HFF-Myc (cell line): ENCODE data around the gene PHLPP1.

ENCODE experiments used
- DNase-seq: peaks from one replicate; pipeline ENCODE4 v3.0.0-alpha.2; 2011; ENCODE audit warnings: low read depth; ENCODE audit errors: extremely low read depth
- H3K4me3 ChIP-seq: replicated peaks from 2 replicates; pipeline ENCODE4 v1.5.1; 2011; ENCODE audit warnings: low read depth, mild to moderate bottlenecking, control low read depth, low read length
- TF ChIP-seq, protein P1 (sequence below): IDR thresholded peaks from 2 replicates; pipeline ENCODE4 v1.5.1; 2012; ENCODE audit warnings: mild to moderate bottlenecking, low read depth, low read length, control low read depth; ENCODE audit errors: missing control alignments

Gene PHLPP1

DNA sequence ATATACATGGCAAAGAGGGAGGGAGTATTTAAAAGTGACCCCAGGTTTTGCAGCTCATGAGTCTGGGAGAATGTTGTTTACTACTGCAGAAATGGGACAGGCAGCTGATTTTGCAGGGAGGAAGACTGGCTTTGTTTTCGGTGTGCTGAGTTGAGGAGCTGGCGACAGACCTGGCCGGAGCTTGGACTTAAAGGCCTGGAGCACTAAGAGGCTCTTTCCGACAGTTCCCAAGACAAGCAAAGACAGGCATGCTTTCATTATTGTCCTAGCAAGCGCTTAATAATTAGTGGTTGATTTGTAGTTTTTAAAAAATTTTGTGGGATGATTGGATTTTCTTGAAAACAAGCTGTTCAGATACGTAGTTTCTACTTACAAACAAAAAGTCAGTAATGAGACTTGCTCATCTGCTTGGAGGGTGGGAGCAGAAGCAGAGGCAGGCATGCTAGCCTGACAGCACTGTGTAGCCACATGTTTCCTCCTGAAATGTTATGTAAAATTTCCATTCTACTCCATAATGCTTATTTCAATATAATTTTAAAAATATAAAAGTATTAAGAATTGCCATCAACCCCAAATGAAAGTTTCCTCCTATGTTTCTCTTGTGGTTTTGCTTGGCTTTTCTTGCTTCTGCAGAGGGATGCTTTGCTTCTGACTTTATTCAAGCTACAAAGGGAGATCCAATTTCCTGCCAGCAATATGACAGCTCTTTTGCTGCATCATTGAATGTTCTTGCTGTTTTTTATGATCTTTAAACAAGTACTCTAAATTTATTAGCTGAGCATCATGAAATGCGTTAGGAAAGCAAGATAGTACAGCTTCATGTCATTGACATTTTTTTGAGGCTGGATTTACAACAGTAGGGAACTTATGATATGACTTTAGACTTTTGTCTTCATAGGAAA is 75.8 kb downstream of the PHLPP1 start:
- TF ChIP-seq, protein P1, sequence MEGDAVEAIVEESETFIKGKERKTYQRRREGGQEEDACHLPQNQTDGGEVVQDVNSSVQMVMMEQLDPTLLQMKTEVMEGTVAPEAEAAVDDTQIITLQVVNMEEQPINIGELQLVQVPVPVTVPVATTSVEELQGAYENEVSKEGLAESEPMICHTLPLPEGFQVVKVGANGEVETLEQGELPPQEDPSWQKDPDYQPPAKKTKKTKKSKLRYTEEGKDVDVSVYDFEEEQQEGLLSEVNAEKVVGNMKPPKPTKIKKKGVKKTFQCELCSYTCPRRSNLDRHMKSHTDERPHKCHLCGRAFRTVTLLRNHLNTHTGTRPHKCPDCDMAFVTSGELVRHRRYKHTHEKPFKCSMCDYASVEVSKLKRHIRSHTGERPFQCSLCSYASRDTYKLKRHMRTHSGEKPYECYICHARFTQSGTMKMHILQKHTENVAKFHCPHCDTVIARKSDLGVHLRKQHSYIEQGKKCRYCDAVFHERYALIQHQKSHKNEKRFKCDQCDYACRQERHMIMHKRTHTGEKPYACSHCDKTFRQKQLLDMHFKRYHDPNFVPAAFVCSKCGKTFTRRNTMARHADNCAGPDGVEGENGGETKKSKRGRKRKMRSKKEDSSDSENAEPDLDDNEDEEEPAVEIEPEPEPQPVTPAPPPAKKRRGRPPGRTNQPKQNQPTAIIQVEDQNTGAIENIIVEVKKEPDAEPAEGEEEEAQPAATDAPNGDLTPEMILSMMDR = no peak
- H3K4me3 ChIP-seq = no peak overlapping the region
- no peak for DNase-seq

DNA sequence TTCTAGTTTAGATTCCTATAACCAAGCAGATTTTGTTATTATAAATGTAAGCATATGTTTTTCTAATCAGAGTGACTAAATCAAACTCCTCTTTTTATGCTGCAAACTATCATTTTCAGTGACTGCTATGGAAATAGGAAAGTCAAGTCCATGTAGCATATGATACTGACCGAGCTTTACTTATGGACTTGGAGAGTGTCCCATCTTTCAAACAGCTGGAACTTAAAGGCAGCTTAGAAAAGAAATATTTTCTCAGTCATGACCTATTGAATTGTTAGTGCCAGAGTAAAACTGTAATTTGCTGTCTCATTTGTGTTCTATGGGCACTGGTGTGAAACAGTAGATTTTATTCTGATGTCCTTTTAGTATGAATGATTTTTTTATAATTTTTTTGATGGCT is 76.7 kb downstream of the PHLPP1 start:
- DNase-seq = no peak
- H3K4me3 ChIP-seq = no peak overlapping the region
- TF ChIP-seq, protein P1 = no peak

DNA sequence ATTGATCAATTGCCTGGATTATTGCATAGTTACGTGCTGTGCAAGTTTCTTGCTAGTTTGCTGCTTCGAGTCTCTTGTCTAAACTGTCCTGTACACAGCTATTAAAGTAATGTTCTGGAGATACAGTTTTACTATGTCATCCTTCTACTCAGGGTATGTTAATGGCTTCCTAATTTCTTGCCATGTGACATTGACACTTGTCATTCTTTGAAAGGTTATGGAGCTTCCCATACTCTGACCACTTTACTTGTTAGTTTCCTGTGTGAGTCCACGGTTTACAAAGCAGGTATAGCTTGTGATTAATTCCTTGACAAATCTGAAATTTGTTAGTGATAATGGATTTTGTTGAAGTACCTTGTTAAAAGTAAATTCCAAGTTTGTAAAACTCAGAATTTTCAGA is 80.5 kb downstream of the PHLPP1 start:
- DNase-seq = no peak
- TF ChIP-seq, protein P1 = no peak
- no peak overlapping the region for H3K4me3 ChIP-seq

DNA sequence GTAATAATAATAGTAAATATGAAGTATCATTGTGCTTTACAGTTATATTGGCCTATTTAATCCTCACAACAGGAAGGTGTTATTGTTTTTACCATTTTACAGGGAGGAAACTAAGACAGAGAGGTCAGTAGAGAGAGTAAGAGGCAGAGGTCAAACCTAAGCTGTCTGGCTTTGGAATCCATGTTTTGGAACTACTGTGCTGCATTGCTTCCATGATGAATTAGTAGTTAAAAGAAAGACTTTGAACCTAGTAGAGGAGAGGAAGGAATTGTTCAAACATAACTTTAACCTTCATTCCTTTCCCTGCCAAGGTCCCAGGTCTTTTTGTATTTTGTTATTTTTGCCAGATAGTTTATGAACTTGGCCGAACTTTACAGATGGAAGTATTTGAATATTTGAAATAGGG is 80.9 kb downstream of the PHLPP1 start:
- TF ChIP-seq, protein P1 = no peak
- H3K4me3 ChIP-seq = no peak overlapping the region
- no peak for DNase-seq

DNA sequence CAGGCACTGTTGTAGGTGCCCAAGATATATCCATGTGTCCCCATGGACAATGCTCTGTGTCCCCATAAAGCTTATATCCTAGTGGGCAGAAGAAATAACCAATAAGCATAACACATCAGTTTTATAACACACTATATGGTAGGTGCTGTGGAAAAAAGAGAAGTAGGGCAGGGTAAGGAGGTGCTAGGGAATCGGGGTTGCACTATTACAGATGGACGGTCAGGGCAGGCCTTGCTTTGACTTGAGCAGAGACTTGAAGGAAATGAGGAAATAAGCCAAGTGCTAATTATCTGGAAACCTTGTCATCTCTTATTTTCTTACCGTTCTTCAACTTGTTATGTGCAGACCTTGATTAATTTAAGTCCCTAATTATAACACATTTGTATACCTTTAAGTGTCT is 82.0 kb downstream of the PHLPP1 start:
- TF ChIP-seq, protein P1 = no peak
- H3K4me3 ChIP-seq = no peak overlapping the region
- DNase-seq = no peak

DNA sequence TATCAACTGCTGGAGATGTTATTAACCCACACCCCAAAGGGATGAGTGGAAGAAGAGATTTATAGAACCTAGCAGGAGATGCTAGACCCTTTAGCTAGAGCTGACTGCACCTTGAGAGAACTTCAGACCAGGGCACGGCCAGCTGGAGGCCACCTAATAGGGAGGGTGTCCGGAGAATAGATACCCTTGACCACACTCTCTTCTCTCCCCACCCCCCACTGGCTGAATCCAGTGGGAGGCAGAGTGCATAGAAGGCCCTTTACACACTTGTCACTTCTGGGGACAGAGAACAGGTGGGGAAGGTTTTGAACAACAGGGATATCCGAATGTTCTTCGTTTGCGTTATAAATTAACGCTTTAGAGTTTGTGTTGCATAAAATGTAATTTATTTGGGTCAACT is 84.6 kb downstream of the PHLPP1 start:
- no peak overlapping the region for H3K4me3 ChIP-seq
- DNase-seq = no peak
- TF ChIP-seq, protein P1 = no peak
